SK-N-SH (cell line): Measurements from ENCODE around the gene TAC4. TPM values are rescaled to one million over a fixed set of nuclear protein-coding genes. Genes with fewer than 3 reads are reported as not detected.

Source experiments
- CTCF ChIA-PET: fragments of 300-600, 350-600 bp; formaldehyde crosslinking; extraction: SDS; loops from one replicate; lab custom pipeline; 2021; lab: Yijun Ruan, JAX
- POLR2A ChIA-PET: fragments of 350-600 bp; sonication (Branson Sonifier 250); formaldehyde crosslinking; extraction: SDS; loops from one replicate; lab custom pipeline; 2020; ENCODE audit warnings: antibody characterized with exemption, inconsistent platforms; lab: Yijun Ruan, JAX
- DNase-seq: peaks from one replicate; pipeline ENCODE4 v3.0.0; 2012
- H2AFZ ChIP-seq: fragments of 200-600 bp; sonication (generic); 2 replicates; pipeline ENCODE4 v1.8.1; 2016; ENCODE audit warnings: antibody characterized with exemption, mild to moderate bottlenecking, low read depth
- H3F3A ChIP-seq: fragments of 200-600 bp; sonication (generic); replicated peaks from 2 replicates; pipeline ENCODE3; 2016; ENCODE audit warnings: antibody characterized with exemption, mild to moderate bottlenecking; ENCODE audit not compliant: insufficient read depth
- H3K27ac ChIP-seq, 2 experiments: fragments of 200-500 bp in 1 of 2; fragments of 200-600 bp in 1 of 2; sonication (Bioruptor generic) in 1 of 2; sonication (generic), shearing (Covaris generic) in 1 of 2; 2 replicates each; pipeline versions ENCODE4 v1.5.1 to v1.6.1; 2014 to 2016; ENCODE audit warnings: low read depth in 2 of 2, inconsistent platforms in 1 of 2, low read length in 1 of 2, mild to moderate bottlenecking in 1 of 2, mixed read lengths in 1 of 2
- H3K27me3 ChIP-seq: fragments of 200-600 bp; sonication (generic), shearing (Covaris generic); 2 replicates; pipeline ENCODE4 v1.6.1; 2016; ENCODE audit warnings: mixed run types; ENCODE audit not compliant: insufficient read depth
- H3K36me3 ChIP-seq, 2 experiments: fragments of 200-500 bp in 1 of 2; fragments of 200-600 bp in 1 of 2; sonication (Bioruptor generic) in 1 of 2; sonication (generic) in 1 of 2; replicated peaks in 1 of 2; 2 replicates each; pipeline versions ENCODE3 to v1.5.1; 2014 to 2016; ENCODE audit warnings: low read length in 1 of 2, mild to moderate bottlenecking in 1 of 2; ENCODE audit not compliant: insufficient read depth in 2 of 2, control insufficient read depth in 1 of 2
- H3K4me1 ChIP-seq, 2 experiments: fragments of 200-500 bp in 1 of 2; fragments of 200-600 bp in 1 of 2; sonication (Bioruptor generic) in 1 of 2; sonication (generic), shearing (Covaris generic) in 1 of 2; 2 replicates each; pipeline versions ENCODE4 v1.5.1 to v1.6.1; 2014 to 2016; ENCODE audit warnings: low read depth in 1 of 2, low read length in 1 of 2, mixed run types in 1 of 2; ENCODE audit not compliant: insufficient read depth in 2 of 2, control insufficient read depth in 1 of 2
- H3K4me2 ChIP-seq: fragments of 200-600 bp; sonication (generic), shearing (Covaris generic); 2 replicates; pipeline ENCODE4 v1.6.1; 2017; ENCODE audit warnings: mixed run types
- H3K4me3 ChIP-seq, 2 experiments: fragments of 200-500 bp in 1 of 2; fragments of 200-600 bp in 1 of 2; sonication (Bioruptor generic) in 1 of 2; sonication (generic), shearing (Covaris generic) in 1 of 2; 2 replicates each; pipeline versions ENCODE4 v1.5.1 to v1.8.1; 2014 to 2016; ENCODE audit warnings: low read depth in 2 of 2, inconsistent platforms in 1 of 2, low read length in 1 of 2, mild to moderate bottlenecking in 1 of 2, mixed read lengths in 1 of 2, moderate library complexity in 1 of 2
- H3K79me2 ChIP-seq: fragments of 200-600 bp; sonication (generic); 2 replicates; pipeline ENCODE4 v1.8.1; 2017; ENCODE audit warnings: mild to moderate bottlenecking; ENCODE audit not compliant: insufficient read depth
- H3K9ac ChIP-seq: fragments of 200-600 bp; sonication (generic); 2 replicates; pipeline ENCODE4 v1.6.1; 2017; ENCODE audit warnings: mixed run types
- H3K9me2 ChIP-seq: fragments of 200-600 bp; sonication (generic); 2 replicates; pipeline ENCODE4 v1.6.1; 2017; ENCODE audit warnings: mixed run types
- H3K9me3 ChIP-seq: fragments of 200-600 bp; sonication (generic); 2 replicates; pipeline ENCODE4 v1.6.1; 2017; ENCODE audit warnings: mixed run types, mild to moderate bottlenecking, moderate library complexity
- H4K20me1 ChIP-seq: fragments of 200-600 bp; sonication (generic); 2 replicates; pipeline ENCODE4 v1.6.1; 2017; ENCODE audit warnings: mild to moderate bottlenecking, mixed run types; ENCODE audit not compliant: insufficient read depth
- EZH2phosphoT487 ChIP-seq: fragments of 200-600 bp; sonication (generic); IDR thresholded peaks from 2 replicates; pipeline ENCODE4 v1.6.1; 2017; ENCODE audit warnings: low read depth, mixed run types, mild to moderate bottlenecking, antibody characterized with exemption, moderate library complexity, borderline replicate concordance
- FOSL2 ChIP-seq: IDR thresholded peaks from 2 replicates; pipeline ENCODE4 v1.4.0; 2012; ENCODE audit warnings: low read depth, mild to moderate bottlenecking, moderate library complexity, borderline replicate concordance
- FOXM1 ChIP-seq: IDR thresholded peaks from 2 replicates; pipeline ENCODE4 v1.4.0; 2012; ENCODE audit warnings: low read depth, mild to moderate bottlenecking
- GABPA ChIP-seq: IDR thresholded peaks from 2 replicates; pipeline ENCODE4 v1.4.0; 2012; ENCODE audit warnings: low read depth, mild to moderate bottlenecking
- GATA2 ChIP-seq: sonication (generic); formaldehyde crosslinking; IDR thresholded peaks from 2 replicates; pipeline ENCODE4 v1.5.0; 2020; ENCODE audit warnings: mild to moderate bottlenecking, missing genetic modification reagents
- JUND ChIP-seq: IDR thresholded peaks from 2 replicates; pipeline ENCODE4 v1.4.0; 2012
- MEF2A ChIP-seq: IDR thresholded peaks from 2 replicates; pipeline ENCODE4 v1.4.0; 2012; ENCODE audit warnings: low read depth, borderline replicate concordance
- MXI1 ChIP-seq: IDR thresholded peaks from 2 replicates; pipeline ENCODE4 v1.6.1; 2012; ENCODE audit warnings: mild to moderate bottlenecking, low read depth, low read length, improper control_type of control experiment
- SIN3A ChIP-seq: IDR thresholded peaks from 2 replicates; pipeline ENCODE4 v1.6.1; 2012; ENCODE audit warnings: low read depth, mild to moderate bottlenecking, low read length, moderate library complexity, borderline replicate concordance
- SMC3 ChIP-seq: IDR thresholded peaks from 2 replicates; pipeline ENCODE4 v1.6.1; 2012; ENCODE audit warnings: low read depth, low read length, improper control_type of control experiment
- TEAD4 ChIP-seq: IDR thresholded peaks from 2 replicates; pipeline ENCODE4 v1.4.0; 2012; ENCODE audit warnings: mild to moderate bottlenecking, borderline replicate concordance; ENCODE audit not compliant: insufficient read depth
- WGBS: methylation state at CpG from one replicate; pipeline ENCODE4 v1.1.6; 2017; ENCODE audit warnings: low lambda C conversion rate; 5-methylcytosine and 5-hydroxymethylcytosine counted together
- polyA plus RNA-seq, 3 experiments: library from polyadenylated mRNA; depleted of rRNA; stranded (reverse); fragments of >200 nt; gene quantifications; 2 replicates each; pipeline ENCODE4 v1.2.3, GENCODE V29; 2012
- TF ChIP-seq, protein P1 (sequence below): fragments of 150-350 bp; IDR thresholded peaks from 2 replicates; pipeline ENCODE4 v1.6.1; 2017; ENCODE audit warnings: antibody characterized with exemption, low read length, low read depth, borderline replicate concordance
- TF ChIP-seq, protein P2 (sequence below): fragments of 200-600 bp; sonication (generic); IDR thresholded peaks from 2 replicates; pipeline ENCODE4 v1.6.1; 2017; ENCODE audit warnings: antibody characterized with exemption, mild to moderate bottlenecking, moderate library complexity
- TF ChIP-seq, protein P3 (sequence below): IDR thresholded peaks from 2 replicates; pipeline ENCODE4 v1.6.1; 2012; ENCODE audit warnings: mild to moderate bottlenecking, low read depth, low read length, moderate library complexity
- TF ChIP-seq, protein P4 (sequence below): IDR thresholded peaks from 2 replicates; pipeline ENCODE4 v1.4.0; 2012; ENCODE audit warnings: low read depth, borderline replicate concordance
- TF ChIP-seq, protein P5 (sequence below): IDR thresholded peaks from 2 replicates; pipeline ENCODE4 v1.4.0; 2012; ENCODE audit warnings: low read depth

Gene TAC4
- polyA plus RNA-seq, 1 of the 3 experiments (the other 2 are of a cell fraction) = not detected

DNA sequence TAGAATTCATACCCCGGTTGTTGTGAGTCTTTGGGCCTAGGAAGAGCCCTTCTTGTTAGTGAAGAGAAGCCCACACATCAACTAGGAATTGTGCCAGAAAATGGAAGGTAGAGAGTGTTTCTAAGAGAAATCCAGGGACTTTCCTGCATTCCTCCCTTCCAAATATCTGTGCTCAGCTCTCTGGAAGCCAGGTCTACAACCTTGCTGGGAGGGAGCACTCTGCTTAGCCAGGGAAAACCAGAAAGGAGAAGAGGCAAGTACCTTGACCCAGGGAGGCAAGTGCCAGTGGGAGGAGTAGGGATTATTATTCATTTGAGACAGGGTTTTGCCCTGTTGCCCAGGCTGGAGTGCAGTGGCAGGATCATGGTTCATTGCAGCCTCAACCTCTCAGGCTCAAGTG lies 48.4 kb upstream of the TAC4 start:
- Histone ChIP-seq H3K9ac (no peak overlapping the region), H4K20me1 (no peaks in the 10 kb centered on the region), H3K4me2 (no peak overlapping the region), H3K27ac (no peak overlapping the region), H3K4me1 (no peaks in the 10 kb centered on the region; a peak in 1 of 4 replicates), H3K79me2 (no peaks in the 10 kb centered on the region), H3K36me3 (no peaks in the 10 kb centered on the region), H3K4me3 (no peak overlapping the region), H3K9me2 (no peaks in the 10 kb centered on the region), H3K27me3 (peaks cover 100% of the 10 kb centered on the region), H2AFZ (no peak overlapping the region), H3F3A (no peaks in the 10 kb centered on the region), H3K9me3 (no peaks in the 10 kb centered on the region)
- CTCF ChIA-PET = interaction anchor here (0.6 to 14.0 kb wide), 3 partner anchors 16 to 243 kb away, joined by 3 to 170 read pairs (median 25); partner anchors contain the start of gene DLX3
- WGBS = 47% methylated on average over 1 of the region's 1 CpG
- TF ChIP-seq JUND (no peak), MEF2A (no peak), SIN3A (no peak), TEAD4 (no peak), GABPA (no peak), FOXM1 (no peak), GATA2 (no peak), MXI1 (no peak), EZH2phosphoT487 (no peak), FOSL2 (no peak), SMC3 (no peak)
- TF ChIP-seq, protein P1, sequence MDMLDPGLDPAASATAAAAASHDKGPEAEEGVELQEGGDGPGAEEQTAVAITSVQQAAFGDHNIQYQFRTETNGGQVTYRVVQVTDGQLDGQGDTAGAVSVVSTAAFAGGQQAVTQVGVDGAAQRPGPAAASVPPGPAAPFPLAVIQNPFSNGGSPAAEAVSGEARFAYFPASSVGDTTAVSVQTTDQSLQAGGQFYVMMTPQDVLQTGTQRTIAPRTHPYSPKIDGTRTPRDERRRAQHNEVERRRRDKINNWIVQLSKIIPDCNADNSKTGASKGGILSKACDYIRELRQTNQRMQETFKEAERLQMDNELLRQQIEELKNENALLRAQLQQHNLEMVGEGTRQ = no peak
- TF ChIP-seq, protein P2, sequence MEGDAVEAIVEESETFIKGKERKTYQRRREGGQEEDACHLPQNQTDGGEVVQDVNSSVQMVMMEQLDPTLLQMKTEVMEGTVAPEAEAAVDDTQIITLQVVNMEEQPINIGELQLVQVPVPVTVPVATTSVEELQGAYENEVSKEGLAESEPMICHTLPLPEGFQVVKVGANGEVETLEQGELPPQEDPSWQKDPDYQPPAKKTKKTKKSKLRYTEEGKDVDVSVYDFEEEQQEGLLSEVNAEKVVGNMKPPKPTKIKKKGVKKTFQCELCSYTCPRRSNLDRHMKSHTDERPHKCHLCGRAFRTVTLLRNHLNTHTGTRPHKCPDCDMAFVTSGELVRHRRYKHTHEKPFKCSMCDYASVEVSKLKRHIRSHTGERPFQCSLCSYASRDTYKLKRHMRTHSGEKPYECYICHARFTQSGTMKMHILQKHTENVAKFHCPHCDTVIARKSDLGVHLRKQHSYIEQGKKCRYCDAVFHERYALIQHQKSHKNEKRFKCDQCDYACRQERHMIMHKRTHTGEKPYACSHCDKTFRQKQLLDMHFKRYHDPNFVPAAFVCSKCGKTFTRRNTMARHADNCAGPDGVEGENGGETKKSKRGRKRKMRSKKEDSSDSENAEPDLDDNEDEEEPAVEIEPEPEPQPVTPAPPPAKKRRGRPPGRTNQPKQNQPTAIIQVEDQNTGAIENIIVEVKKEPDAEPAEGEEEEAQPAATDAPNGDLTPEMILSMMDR = no peak
- TF ChIP-seq, protein P3, sequence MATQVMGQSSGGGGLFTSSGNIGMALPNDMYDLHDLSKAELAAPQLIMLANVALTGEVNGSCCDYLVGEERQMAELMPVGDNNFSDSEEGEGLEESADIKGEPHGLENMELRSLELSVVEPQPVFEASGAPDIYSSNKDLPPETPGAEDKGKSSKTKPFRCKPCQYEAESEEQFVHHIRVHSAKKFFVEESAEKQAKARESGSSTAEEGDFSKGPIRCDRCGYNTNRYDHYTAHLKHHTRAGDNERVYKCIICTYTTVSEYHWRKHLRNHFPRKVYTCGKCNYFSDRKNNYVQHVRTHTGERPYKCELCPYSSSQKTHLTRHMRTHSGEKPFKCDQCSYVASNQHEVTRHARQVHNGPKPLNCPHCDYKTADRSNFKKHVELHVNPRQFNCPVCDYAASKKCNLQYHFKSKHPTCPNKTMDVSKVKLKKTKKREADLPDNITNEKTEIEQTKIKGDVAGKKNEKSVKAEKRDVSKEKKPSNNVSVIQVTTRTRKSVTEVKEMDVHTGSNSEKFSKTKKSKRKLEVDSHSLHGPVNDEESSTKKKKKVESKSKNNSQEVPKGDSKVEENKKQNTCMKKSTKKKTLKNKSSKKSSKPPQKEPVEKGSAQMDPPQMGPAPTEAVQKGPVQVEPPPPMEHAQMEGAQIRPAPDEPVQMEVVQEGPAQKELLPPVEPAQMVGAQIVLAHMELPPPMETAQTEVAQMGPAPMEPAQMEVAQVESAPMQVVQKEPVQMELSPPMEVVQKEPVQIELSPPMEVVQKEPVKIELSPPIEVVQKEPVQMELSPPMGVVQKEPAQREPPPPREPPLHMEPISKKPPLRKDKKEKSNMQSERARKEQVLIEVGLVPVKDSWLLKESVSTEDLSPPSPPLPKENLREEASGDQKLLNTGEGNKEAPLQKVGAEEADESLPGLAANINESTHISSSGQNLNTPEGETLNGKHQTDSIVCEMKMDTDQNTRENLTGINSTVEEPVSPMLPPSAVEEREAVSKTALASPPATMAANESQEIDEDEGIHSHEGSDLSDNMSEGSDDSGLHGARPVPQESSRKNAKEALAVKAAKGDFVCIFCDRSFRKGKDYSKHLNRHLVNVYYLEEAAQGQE = no peak
- TF ChIP-seq, protein P4, sequence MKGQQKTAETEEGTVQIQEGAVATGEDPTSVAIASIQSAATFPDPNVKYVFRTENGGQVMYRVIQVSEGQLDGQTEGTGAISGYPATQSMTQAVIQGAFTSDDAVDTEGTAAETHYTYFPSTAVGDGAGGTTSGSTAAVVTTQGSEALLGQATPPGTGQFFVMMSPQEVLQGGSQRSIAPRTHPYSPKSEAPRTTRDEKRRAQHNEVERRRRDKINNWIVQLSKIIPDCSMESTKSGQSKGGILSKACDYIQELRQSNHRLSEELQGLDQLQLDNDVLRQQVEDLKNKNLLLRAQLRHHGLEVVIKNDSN = no peak
- TF ChIP-seq, protein P5, sequence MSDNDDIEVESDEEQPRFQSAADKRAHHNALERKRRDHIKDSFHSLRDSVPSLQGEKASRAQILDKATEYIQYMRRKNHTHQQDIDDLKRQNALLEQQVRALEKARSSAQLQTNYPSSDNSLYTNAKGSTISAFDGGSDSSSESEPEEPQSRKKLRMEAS = no peak
- no peak for DNase-seq
- POLR2A ChIA-PET = no interaction called here
